ENCODE results near the gene PHB1.
"Not testable (repeated sequence)": the region's sequence is repeated elsewhere in the genome, so short reads cannot be mapped to it uniquely, and the experiment has no call there.

The PHB1 gene

GRCh38 chr17:49403514-49404289 lies 11.0 kb downstream of the PHB1 start:
- DNase-seq: no peak

GRCh38 chr17:49402706-49403105 lies 12.0 kb downstream of the PHB1 start:
- DNase-seq: no peak

GRCh38 chr17:49401971-49402611 lies 12.6 kb downstream of the PHB1 start:
- DNase-seq: no peak

- no peak for DNase-seq
Measured at GRCh38 chr17:49399995-49400394, 14.7 kb downstream of the PHB1 start.

- no peak for DNase-seq
Measured at GRCh38 chr17:49397586-49397985, 17.1 kb downstream of the PHB1 start.

- no peak for DNase-seq
Measured at GRCh38 chr17:49393491-49394255, 21.0 kb downstream of the PHB1 start.

- DNase-seq: no peak
Measured at GRCh38 chr17:49390548-49391324, 23.9 kb downstream of the PHB1 start.

- DNase-seq: not testable (repeated sequence)
Measured at GRCh38 chr17:49389514-49390347, 25.0 kb downstream of the PHB1 start.

GRCh38 chr17:49388692-49389513 lies 25.8 kb downstream of the PHB1 start:
- DNase-seq: no peak

GRCh38 chr17:49388290-49388640 lies 26.4 kb downstream of the PHB1 start:
- DNase-seq: peak; percentile 21

- no peak for DNase-seq
Measured at GRCh38 chr17:49387498-49388289, 27.0 kb downstream of the PHB1 start.

- no peak for DNase-seq
Measured at GRCh38 chr17:49386373-49386772, 28.3 kb downstream of the PHB1 start.

- no peak for DNase-seq
Measured at GRCh38 chr17:49384951-49385350, 29.7 kb downstream of the PHB1 start.

- no peak for DNase-seq
Measured at GRCh38 chr17:49383060-49383459, 31.6 kb downstream of the PHB1 start.

- DNase-seq: no peak
Measured at GRCh38 chr17:49382556-49382955, 32.1 kb downstream of the PHB1 start.

GRCh38 chr17:49381793-49382192 lies 32.9 kb downstream of the PHB1 start:
- no peak for DNase-seq

GRCh38 chr17:49381033-49381432 lies 33.6 kb downstream of the PHB1 start:
- DNase-seq: no peak

GRCh38 chr17:49379926-49380325 lies 34.8 kb downstream of the PHB1 start:
- DNase-seq: no peak

GRCh38 chr17:49378311-49378710 lies 36.4 kb downstream of the PHB1 start:
- DNase-seq: no peak

- no peak for DNase-seq
Measured at GRCh38 chr17:49375544-49375943, 39.1 kb downstream of the PHB1 start.

Data from T-helper 9 cell (primary cell).